Measurements from ENCODE around the gene THOC5.

GRCh38 chr22:29475550-29475949 lies 78.0 kb downstream of the THOC5 start:
- TF ChIP-seq, protein P1, sequence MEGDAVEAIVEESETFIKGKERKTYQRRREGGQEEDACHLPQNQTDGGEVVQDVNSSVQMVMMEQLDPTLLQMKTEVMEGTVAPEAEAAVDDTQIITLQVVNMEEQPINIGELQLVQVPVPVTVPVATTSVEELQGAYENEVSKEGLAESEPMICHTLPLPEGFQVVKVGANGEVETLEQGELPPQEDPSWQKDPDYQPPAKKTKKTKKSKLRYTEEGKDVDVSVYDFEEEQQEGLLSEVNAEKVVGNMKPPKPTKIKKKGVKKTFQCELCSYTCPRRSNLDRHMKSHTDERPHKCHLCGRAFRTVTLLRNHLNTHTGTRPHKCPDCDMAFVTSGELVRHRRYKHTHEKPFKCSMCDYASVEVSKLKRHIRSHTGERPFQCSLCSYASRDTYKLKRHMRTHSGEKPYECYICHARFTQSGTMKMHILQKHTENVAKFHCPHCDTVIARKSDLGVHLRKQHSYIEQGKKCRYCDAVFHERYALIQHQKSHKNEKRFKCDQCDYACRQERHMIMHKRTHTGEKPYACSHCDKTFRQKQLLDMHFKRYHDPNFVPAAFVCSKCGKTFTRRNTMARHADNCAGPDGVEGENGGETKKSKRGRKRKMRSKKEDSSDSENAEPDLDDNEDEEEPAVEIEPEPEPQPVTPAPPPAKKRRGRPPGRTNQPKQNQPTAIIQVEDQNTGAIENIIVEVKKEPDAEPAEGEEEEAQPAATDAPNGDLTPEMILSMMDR (IDR thresholded peaks at IDR 0.05), result no peak
- no peak for TF ChIP-seq POLR2AphosphoS5 (IDR thresholded peaks at IDR 0.05)
- no peak for TF ChIP-seq POLR2A (IDR thresholded peaks at IDR 0.05)
